Umbilical cord (tissue), 2 donors: Measurements from ENCODE around the gene THRAP3. TPM values are rescaled to one million over a fixed set of nuclear protein-coding genes. Genes with fewer than 3 reads are reported as not detected.
"Not testable (repeated sequence)": the region's sequence is repeated elsewhere in the genome, so short reads cannot be mapped to it uniquely, and the experiment has no call there.

Experiments used
- DNase-seq: peaks from one replicate; pipeline ENCODE4 v3.0.0-alpha.2; 2015; ENCODE audit warnings: low spot score
- total RNA-seq: library from RNA; depleted of rRNA; stranded (reverse); fragments of >200 nt; gene quantifications from one replicate; pipeline ENCODE4 v1.2.3, GENCODE V29; 2014; ENCODE audit warnings: low replicate concordance; ENCODE audit not compliant: insufficient read depth

THRAP3 gene
- total RNA-seq, 1 donor from 2014 or later: 53.4 TPM

DNA sequence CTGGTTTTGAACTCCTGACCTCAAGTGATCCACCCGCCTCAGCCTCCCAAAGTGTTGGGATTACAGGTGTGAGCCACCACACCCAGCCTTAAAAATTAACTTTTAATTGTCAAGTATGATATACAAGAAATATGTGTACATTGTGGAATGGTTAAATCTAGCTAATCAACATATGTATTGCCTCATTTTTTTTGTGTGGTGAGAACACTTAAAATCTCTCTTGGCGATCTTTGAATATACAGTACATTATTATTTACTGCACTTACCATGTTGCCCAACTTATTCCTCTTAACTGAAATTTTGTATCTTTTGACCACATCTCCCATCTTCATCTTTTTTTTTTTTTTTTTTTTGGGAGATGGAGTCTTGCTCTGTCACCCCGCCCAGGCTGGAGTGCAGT, 23.3 kb downstream of the THRAP3 start:
- no peak for DNase-seq

DNA sequence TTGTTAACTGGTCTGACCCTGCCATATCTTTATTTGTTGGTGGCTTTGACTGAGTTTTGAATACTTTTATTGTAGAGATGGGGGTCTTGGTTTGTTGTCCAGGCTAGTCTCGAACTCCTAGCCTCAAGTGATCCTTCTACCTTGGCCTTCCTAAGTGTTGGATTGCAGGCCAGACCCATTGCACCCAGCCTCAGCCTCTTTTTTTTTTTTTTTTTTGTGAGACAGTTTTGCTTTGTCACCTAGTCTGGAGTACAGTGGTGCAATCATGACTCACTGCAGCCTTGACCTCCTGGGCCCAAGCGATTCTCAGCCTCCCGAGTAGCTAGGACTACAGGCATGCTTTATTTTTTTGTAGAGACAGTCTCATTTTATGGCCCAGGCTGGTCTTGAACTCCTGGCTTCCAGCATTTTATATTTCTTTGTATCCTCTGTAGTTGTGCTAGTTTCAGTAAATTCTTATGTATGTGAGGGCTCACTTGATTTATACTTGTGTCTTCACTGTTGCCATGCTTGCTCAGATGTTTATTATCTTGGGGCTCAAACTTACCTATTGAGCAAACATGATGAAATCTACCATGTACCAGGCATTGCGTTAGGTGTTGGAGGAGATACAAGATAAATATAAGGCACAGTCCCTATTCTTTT, 24.1 kb downstream of the THRAP3 start:
- no peak for DNase-seq

DNA sequence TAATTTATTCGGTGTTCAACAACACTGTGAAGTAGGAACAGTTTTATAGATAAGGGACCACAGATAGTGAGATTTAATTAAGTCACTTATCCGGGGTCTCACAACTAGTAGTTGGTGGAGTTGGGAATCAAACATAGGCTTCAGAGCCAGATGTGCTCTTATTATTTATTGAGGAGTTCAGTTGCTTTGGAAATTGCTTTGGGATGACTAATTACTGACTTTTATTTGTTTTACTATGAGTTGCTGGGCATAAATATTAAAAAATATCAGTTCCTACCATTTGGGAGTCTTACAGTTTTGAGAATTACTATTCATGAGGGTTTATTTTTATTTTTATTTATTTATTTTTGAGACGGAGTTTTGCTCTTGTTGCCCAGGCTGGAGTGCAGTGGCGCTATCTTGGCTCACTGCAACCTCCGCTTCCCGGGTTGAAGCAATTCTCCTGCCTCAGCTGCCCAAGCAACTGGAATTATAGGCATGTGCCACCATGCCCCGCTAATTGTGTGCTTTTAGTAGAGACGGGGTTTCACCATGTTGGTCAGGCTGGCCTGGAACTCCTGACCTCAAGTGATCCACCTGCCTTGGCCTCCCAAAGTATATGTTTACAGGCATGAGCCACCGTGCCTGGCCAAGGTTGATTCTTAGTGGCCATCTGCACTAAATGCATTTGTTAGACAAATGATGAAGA, 27.7 kb downstream of the THRAP3 start:
- no peak for DNase-seq

DNA sequence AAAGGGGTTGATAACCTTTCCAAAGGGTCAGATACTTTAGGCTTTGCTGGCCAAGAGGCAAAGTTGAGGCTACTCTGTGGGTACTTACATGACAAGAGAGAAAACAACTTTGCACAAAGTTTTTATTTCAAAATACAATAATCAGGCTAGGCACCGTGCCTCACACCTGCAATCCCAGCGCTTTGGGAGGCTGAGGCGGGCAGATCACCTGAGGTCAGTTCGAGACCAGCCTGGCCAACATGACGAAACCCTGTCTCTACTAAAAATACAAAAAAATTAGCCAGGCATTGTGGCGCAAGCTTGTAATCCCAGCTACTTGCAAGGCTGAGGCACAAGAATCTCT, 28.2 kb downstream of the THRAP3 start:
- DNase-seq: not testable (repeated sequence)

DNA sequence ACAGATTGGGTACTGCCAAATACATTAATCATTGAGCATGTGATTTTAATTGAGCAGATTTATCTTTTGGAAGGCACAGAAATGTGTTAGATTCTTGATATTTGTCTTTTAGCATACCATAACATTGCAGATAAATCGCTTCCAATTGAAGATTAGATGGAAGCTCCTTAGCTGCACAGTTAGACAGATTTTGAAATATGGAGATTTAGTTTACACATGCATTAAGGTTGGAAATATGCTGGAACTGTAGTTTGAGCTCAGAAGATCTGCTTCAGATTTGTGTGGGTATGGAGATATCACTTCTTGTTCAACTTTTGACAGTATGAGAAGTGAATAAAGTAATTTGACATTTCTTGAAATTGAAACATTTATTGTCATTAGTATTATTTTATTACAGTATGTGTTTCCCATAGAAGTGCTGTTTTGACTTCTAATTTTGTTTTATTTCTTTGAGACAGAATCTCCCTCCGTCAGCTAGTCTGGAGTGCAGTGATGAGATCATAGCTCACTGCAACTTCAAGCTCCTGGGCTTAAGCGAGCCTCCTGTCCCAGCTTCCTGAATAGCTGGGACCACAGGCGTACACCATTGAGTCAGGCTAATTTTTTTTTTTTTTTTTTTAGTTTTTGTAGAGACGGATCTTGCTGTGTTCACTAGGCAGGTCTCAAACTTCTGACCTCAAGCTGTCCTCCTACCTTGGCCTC, 29.1 kb downstream of the THRAP3 start:
- DNase-seq: peak; percentile 83

DNA sequence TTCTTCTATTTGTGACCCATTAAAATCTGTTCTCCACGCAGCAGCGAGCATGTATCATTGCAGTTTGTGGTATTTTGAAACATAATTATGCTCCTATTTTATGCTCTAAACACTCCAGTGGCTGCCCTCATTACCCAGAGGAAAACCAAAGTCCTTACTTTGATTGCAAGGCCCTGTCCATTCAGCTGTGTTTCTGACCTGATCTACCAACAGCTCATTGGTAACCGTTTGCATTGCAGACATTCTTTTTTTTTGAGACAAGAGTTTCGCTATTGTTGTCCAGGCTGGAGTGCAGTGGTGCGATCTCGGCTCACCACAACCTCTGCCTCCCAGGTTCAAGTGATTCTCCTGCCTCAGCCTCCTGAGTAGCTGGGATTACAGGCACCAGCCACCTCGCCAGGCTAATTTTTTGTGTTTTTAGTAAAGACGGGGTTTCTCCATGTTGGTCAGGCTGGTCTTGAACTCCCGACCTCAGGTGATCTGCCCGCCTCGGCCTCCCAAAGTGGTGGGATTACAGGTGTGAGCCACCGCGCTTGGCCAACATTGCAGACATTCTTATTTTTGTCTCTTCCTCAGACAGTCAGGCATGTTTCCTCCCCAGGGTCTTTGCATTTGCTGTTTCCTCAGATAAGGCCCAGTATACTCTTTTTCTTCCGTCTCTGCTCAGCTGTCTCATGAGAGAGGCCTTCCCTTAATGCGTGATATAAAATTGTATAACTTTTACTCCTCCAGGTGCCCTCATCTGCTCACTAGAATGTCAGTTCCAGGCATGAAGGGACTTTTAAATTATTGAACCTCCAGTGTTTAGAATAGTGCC, 32.5 kb downstream of the THRAP3 start:
- DNase-seq: no peak

DNA sequence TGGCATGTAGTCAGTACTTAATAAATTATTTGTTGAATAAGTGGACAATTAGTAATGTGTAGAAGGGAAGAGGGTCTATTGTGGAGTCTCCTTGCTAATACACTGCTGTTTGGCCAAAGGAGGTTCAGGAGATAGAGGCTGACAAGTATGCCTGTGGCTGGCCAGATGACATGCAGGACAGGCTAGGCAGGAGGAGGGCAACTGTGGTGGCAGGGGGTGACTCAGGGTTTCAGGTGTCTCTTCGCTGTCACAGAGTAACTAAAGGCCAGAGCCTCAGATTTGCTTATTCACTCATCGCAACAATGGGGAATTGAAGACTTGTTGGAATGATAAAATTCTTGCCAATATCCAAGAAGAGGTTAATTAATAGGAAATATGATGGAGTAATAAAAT, 33.1 kb downstream of the THRAP3 start:
- DNase-seq: no peak

DNA sequence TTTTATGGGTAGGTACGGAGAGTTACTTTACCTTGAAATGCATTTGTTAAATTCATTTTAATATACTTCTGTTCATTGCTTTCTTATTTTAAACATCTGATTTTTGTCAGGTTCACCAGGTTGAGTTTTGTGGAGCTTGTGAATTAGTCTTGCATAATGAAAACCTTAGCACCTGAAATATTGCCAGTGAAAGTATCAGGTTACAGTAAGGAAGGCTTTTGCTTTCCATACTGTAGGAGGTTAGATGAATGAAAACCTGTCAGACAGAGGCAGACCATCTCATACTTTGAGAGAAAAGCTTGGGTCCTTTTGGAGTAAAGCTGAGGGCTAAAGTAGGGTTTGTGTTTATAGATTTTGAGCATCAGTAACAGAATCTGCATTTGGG, 34.7 kb downstream of the THRAP3 start:
- no peak for DNase-seq

DNA sequence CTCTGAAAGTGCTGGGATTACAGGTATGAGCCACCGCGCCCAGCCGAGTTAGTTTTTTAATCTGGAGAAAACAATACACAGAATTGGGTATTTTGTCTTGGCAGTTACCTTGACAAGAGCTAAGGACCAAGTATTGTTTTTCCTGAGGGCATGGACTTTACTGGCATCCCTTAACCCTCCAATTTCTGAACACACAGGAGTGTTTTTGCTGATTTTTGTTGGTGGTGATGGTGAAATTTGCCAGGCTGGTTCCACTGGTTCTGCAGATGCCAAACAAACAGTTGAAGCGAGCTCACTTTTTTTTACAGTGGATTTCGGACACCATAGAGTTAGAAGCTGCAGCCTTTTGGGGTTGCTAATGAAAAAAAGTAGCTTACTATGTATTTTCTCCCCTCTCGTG, 44.7 kb downstream of the THRAP3 start:
- DNase-seq: no peak

DNA sequence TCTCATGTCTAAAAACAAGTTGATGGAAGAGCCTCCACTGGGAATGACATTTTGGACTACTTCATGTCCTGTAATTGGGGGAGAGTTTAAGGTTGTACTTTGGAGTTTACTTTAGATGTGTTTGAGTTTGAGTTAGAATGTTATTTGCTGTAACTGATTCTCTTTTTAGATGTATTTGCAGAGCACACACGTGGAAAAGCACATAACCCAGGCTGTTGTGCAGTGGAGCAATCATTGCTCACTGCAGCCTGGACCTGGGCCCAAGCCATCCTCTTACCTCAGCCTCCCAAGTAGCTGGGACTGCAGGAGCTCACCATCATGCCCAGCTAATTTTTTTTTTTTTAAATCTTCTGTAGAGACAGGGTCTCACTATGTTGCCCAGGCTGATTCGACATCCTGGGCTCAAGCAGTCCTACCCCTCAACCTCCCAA, 45.2 kb downstream of the THRAP3 start:
- no peak for DNase-seq

DNA sequence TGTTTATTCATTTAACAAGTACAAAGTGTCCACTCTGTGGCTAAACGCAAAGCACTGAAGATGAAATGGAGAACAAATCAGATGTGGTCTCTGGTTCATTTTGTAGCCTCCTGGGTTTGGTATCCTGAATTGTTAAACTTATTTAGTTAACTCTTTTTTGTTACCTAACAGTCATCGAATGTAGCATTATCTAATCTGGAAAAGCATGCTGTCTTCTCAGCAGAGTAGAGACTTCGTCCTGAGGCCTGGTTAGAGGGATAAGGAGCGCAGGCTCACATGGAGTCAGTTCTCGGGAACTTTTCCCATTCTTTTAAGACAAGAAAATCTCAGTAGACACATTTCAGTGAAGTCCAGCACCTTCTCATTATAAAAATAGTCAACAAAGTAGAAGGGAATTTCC, 48.8 kb downstream of the THRAP3 start:
- peak; percentile 18 for DNase-seq

DNA sequence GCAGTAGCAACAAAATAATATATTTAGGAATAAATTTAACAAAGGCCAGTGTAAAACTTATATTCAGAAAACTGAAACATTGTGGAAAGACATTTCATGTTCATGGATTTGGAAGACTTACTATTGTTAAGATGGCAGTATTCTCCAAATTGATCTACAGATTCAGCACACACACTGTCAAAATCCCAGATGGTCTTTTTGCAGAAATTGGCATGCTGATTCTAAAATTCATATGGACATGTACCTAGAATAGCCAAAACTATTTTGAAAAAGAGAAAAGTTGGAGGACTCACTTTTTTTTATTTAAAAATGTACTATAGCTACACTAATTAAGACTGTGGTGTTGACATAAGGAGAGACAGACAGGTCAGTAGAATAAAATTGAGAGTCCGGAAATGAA, 50.0 kb downstream of the THRAP3 start:
- no peak for DNase-seq

DNA sequence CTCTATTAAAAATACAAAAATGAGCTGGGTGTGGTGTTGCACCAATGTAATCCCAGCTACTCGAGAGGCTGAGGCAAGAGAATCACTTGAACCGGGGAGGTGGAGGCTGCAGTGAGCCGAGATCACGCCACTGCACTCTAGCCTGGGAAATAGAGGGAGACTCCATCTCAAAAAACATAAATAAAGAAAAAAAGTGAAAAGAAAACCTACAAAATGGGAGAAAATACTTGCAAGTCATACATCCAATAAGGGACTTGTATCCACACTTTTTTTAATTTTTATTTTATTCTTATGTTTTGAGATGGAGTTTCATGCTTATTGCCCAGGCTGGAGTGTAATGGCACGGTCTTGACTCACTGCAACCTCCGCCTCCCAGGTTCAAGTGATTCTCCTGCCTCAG, 52.4 kb downstream of the THRAP3 start:
- no peak for DNase-seq

DNA sequence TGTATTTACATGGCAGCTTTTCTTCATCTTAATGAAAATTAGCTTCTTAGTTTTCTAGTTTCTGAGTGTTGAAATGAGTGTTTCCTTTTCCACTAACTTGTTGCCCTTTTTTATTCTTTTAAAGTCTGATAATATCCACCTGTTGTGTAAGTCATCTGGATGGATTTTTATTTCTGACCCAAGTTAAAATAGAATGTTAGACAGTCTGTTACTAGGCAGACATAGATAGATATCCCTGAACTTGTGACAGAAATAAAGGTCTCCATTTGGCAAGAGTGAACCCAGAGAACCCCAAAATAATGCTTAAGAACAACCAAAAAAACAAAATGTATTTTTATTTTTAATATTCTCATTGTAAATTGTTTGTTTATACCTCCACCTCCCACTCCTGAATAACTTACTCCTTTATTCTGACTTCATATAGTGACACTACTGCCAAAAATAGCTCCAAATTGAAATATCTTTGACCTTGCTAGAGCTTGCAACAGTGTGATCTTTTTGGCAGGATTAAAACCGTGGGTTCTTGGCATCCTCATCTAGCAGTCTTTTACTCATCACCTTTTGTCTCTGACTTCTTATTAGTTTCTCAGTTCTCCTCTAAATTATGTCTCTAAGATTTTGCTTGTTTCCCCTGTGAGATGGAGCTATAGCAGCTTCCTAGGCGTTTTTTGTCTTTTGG, 55.0 kb downstream of the THRAP3 start:
- DNase-seq: no peak

DNA sequence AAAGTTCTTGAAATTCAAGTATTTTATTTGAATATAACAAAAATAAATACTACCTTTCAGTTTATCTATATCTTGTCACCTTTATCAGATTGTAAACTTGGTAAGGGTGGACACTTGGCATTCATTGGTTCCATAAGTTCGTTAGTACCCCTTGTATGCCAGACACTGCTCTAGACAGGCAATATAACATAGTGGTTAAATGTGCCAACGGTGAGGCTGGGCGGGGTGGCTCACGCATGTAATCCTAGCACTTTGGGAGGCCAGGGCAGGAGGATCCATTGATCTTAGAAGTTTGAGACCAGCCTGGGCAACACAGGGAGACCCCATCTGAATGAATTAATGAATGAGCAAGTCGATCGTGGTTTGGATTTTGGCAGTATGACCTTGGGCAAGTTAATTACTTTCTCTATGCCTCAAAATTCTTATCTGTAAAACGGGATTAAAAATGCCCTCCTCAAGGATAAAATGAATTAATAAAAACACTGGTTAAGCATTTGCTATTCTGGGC, 55.6 kb downstream of the THRAP3 start:
- DNase-seq: no peak

DNA sequence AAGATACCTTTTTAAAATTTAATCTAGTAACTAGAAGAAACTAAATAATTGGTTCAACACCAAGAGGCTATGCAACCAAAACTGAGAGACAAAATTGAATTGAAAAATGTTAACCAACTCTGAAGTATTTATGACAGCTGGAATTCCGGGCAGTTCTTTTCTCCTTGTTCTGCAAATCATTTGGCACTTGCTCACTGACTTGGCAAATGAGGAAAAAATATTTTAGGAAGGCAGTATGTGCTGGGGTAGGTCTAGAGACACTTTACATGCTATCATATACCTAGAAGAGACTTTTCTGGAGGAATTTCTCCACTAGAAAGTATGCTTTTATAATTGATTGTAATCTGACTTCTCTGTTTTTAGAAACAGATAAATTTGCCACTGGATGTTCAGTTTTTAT, 59.8 kb downstream of the THRAP3 start:
- DNase-seq: no peak

DNA sequence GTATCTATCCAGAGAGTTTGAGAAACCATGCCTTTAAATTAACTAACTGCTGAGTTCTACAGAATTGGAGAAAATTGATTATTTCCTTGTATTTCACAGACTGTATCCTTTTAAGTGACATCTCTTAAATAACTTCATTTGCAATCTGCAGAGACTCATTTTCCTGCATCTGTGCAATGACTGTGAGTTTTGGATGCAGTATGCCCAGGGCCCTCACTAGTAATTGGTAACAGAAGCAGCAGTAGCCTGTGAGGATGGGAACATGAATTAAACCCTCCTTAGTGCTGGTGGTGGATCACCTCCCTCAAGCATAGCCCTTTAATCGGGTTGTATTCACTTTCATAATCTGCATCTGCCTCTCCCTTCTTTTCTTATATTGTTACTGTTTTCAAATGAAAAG, 60.3 kb downstream of the THRAP3 start:
- no peak for DNase-seq

DNA sequence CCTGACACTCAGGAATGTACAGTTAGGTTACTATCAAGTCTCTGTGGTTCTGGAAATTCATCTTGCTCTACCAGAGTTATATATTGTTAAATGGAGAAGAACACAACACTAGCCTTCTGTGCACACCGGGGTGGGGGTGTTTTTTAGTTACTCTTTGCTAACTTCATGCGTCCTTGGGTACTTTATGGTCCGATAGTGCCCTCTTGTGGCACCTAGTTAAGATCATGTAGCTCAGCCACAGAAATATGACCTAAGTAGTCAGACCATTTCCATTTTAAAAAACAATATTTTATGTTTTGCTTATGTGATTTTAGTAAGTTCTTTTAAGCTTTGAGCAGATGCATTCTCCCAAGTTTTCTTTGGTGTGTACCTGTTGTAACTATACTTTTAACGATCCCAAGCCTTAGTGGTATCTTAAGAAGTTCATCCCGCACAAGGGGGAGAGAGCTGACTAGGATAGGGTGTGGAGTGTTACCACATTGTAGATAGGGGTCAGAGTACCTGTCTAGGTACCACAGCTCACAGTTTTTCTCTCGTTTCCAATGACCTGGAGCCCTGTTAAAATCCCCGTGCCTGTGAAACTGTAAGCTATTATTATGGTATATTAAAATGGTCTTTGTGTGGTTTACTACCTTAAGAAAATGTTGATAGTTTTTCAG, 61.3 kb downstream of the THRAP3 start:
- DNase-seq: peak; percentile 83

DNA sequence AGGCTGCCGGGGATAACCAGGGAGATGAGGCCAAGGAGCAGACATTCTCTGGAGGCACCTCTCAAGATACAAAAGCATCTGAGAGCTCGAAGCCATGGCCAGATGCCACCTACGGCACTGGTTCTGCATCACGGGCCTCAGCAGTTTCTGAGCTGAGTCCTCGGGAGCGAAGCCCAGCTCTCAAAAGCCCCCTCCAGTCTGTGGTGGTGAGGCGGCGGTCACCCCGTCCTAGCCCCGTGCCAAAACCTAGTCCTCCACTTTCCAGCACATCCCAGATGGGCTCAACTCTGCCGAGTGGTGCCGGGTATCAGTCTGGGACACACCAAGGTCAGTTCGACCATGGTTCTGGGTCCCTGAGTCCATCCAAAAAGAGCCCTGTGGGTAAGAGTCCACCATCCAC, 62.6 kb downstream of the THRAP3 start:
- DNase-seq: no peak

DNA sequence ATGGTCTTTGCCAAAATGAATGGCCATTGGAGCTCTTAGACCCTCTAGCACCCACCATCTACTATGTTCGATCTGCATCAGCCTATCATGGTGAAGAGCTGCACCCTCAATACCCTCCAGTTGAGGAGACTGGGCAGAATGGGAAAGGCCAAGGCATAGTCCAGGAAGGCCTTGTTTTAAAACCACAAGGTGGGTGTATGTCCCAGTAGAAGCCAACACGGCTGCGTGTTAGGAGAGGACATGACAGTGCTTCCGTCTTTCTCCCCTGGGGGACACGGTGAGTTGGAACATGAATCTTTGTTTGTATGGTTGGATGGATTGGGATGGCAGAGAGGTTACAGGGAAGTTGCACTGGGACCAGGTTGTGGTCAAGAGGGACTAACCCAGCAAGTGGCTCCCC, 63.4 kb downstream of the THRAP3 start:
- no peak for DNase-seq

DNA sequence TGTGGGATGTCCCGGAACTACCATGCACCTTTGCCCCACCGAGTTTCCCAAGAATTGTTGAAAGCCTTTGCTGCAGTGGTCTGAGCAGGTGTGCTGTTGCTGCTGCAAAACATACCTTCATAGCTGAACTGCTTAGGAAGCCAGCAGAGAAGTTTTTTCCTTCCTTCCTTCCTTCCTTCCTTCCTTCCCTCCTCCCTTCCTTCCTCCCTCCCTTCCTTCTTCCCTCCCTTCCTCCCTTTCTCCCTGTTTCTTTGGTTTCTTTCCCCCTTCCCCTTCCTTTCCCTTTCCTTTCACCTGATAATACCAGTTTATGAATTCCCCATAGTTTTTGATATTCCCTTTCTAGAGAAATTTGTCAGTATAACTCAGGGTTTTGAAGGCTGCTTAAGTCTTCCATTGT, 71.1 kb downstream of the THRAP3 start:
- no peak for DNase-seq
